IMR-90 (cell line): ENCODE measurements around the gene PPM1H. TPM values are rescaled to one million over a fixed set of nuclear protein-coding genes. Genes with fewer than 3 reads are reported as not detected.

Experiments used
- ATAC-seq: fragments of 200-7000 bp; cut with Tn5 transposase; 2 replicates; pipeline ENCODE4 v1.9.1; 2020; ENCODE audit warnings: low read depth, mild to moderate bottlenecking, moderate library complexity
- BruUV-seq: library from RNA; stranded (reverse); fragments of 400-500 nt; replicated peaks from 2 replicates; lab custom pipeline; 2021; lab: Mats Ljungman, UMichigan
- CTCF ChIA-PET: fragments of 300-600 bp; formaldehyde crosslinking; extraction: SDS; loops from one replicate; lab custom pipeline; 2021; ENCODE audit warnings: antibody characterized with exemption; lab: Yijun Ruan, JAX
- POLR2A ChIA-PET: fragments of 300-600 bp; sonication (Branson Sonifier 250); formaldehyde crosslinking; loops from one replicate; lab custom pipeline; 2022; ENCODE audit warnings: antibody characterized with exemption; ENCODE audit not compliant: unreplicated experiment; lab: Charles Lee
- DNase-seq: peaks from one replicate; pipeline ENCODE4 v3.0.0; 2013
- H2AFZ ChIP-seq: replicated peaks from 2 replicates; pipeline ENCODE3; 2013; ENCODE audit warnings: low read length, mild to moderate bottlenecking; ENCODE audit not compliant: poor library complexity
- H2AK5ac ChIP-seq: 2 replicates; pipeline ENCODE4 v1.6.1; 2013; ENCODE audit warnings: low read depth, low read length, inconsistent platforms
- H2AK9ac ChIP-seq: replicated peaks from 2 replicates; pipeline ENCODE3; 2013; ENCODE audit warnings: mild to moderate bottlenecking, low read depth, low read length, moderate library complexity; ENCODE audit not compliant: poor library complexity
- H2BK120ac ChIP-seq: 2 replicates; pipeline ENCODE4 v1.6.1; 2013; ENCODE audit warnings: low read depth, low read length, inconsistent platforms
- H2BK15ac ChIP-seq: 3 replicates; pipeline ENCODE4 v1.6.1; 2013; ENCODE audit warnings: low read depth, low read length, inconsistent platforms
- H2BK20ac ChIP-seq: 2 replicates; pipeline ENCODE4 v1.6.1; 2013; ENCODE audit warnings: low read depth, mild to moderate bottlenecking, inconsistent platforms, low read length, moderate library complexity
- H2BK5ac ChIP-seq: 2 replicates; pipeline ENCODE4 v1.6.1; 2013; ENCODE audit warnings: mild to moderate bottlenecking, low read depth, low read length, inconsistent platforms; ENCODE audit not compliant: poor library complexity, severe bottlenecking
- H3K14ac ChIP-seq: replicated peaks from 2 replicates; pipeline ENCODE4 v1.6.1; 2013; ENCODE audit warnings: low read depth, low read length, inconsistent platforms
- H3K18ac ChIP-seq: 2 replicates; pipeline ENCODE4 v1.6.1; 2013; ENCODE audit warnings: low read depth, low read length, control low read depth
- H3K23ac ChIP-seq: 2 replicates; pipeline ENCODE4 v1.6.1; 2013; ENCODE audit warnings: low read depth, low read length, inconsistent platforms
- H3K27ac ChIP-seq: 2 replicates; pipeline ENCODE4 v1.5.1; 2013; ENCODE audit warnings: mild to moderate bottlenecking, control low read depth, low read length; ENCODE audit not compliant: insufficient read depth
- H3K27me3 ChIP-seq: 2 replicates; pipeline ENCODE4 v1.6.1; 2013; ENCODE audit warnings: low read length; ENCODE audit not compliant: control insufficient read depth, insufficient read depth
- H3K36me3 ChIP-seq: 2 replicates; pipeline ENCODE4 v1.6.1; 2013; ENCODE audit warnings: low read length, mixed read lengths; ENCODE audit not compliant: control insufficient read depth, insufficient read depth
- H3K4ac ChIP-seq: 2 replicates; pipeline ENCODE4 v1.6.1; 2013; ENCODE audit warnings: low read depth, low read length, inconsistent platforms
- H3K4me1 ChIP-seq: 2 replicates; pipeline ENCODE4 v1.6.1; 2013; ENCODE audit warnings: low read length, mixed read lengths; ENCODE audit not compliant: control insufficient read depth, insufficient read depth
- H3K4me2 ChIP-seq: 2 replicates; pipeline ENCODE4 v1.6.1; 2013; ENCODE audit warnings: low read depth, mild to moderate bottlenecking, control low read depth, low read length, moderate library complexity
- H3K4me3 ChIP-seq: 2 replicates; pipeline ENCODE4 v1.5.1; 2013; ENCODE audit warnings: low read depth, mild to moderate bottlenecking, control low read depth, low read length, moderate library complexity; ENCODE audit not compliant: insufficient read depth
- H3K56ac ChIP-seq: 2 replicates; pipeline ENCODE4 v1.6.1; 2013; ENCODE audit warnings: low read length, inconsistent platforms; ENCODE audit not compliant: insufficient read depth; ENCODE audit errors: extremely low read depth
- H3K79me1 ChIP-seq, 2 experiments: 2 replicates each; pipeline ENCODE4 v1.6.1; 2013; ENCODE audit warnings: low read length in 2 of 2, inconsistent platforms in 1 of 2, low read depth in 1 of 2
- H3K9ac ChIP-seq: 2 replicates; pipeline ENCODE4 v1.6.1; 2013; ENCODE audit warnings: low read depth, low read length, control low read depth
- H3K9me1 ChIP-seq: 2 replicates; pipeline ENCODE4 v1.6.1; 2013; ENCODE audit warnings: low read length, inconsistent platforms; ENCODE audit not compliant: insufficient read depth
- H3K9me3 ChIP-seq: 2 replicates; pipeline ENCODE4 v1.6.1; 2013; ENCODE audit warnings: low read length; ENCODE audit not compliant: control insufficient read depth, insufficient read depth
- H4K20me1 ChIP-seq: 2 replicates; pipeline ENCODE4 v1.6.1; 2013; ENCODE audit warnings: low read length, inconsistent platforms; ENCODE audit not compliant: insufficient read depth
- H4K5ac ChIP-seq: 2 replicates; pipeline ENCODE4 v1.6.1; 2013; ENCODE audit warnings: mild to moderate bottlenecking, low read depth, low read length, control low read depth
- H4K8ac ChIP-seq, 2 experiments: 2 replicates each; pipeline ENCODE4 v1.6.1; 2013; ENCODE audit warnings: low read depth in 2 of 2, low read length in 2 of 2, control low read depth in 1 of 2, inconsistent platforms in 1 of 2
- H4K91ac ChIP-seq: 2 replicates; pipeline ENCODE4 v1.6.1; 2013; ENCODE audit warnings: low read depth, low read length, inconsistent platforms; ENCODE audit not compliant: insufficient read depth
- BHLHE40 ChIP-seq: fragments of 150-350 bp; IDR thresholded peaks from 2 replicates; pipeline ENCODE4 v1.6.1; 2016; ENCODE audit warnings: mild to moderate bottlenecking, low read depth, low read length
- CEBPB ChIP-seq: IDR thresholded peaks from 2 replicates; pipeline ENCODE4 v1.6.1; 2012; ENCODE audit warnings: low read depth, low read length, improper control_type of control experiment
- CHD1 ChIP-seq: IDR thresholded peaks from 2 replicates; pipeline ENCODE4 v1.6.1; 2012; ENCODE audit warnings: low read depth, low read length, improper control_type of control experiment
- MAFK ChIP-seq: IDR thresholded peaks from 2 replicates; pipeline ENCODE4 v1.6.1; 2012; ENCODE audit warnings: low read depth, low read length, improper control_type of control experiment
- MAZ ChIP-seq: IDR thresholded peaks from 2 replicates; pipeline ENCODE4 v1.6.1; 2012; ENCODE audit warnings: low read depth, mild to moderate bottlenecking, low read length, improper control_type of control experiment, moderate library complexity, borderline replicate concordance
- NFE2L2 ChIP-seq: fragments of 150-350 bp; IDR thresholded peaks from 2 replicates; pipeline ENCODE4 v1.6.1; 2016; ENCODE audit warnings: low read depth, mild to moderate bottlenecking, low read length
- RAD21 ChIP-seq: IDR thresholded peaks from 2 replicates; pipeline ENCODE4 v1.6.1; 2012; ENCODE audit warnings: low read length, improper control_type of control experiment
- RFX5 ChIP-seq: IDR thresholded peaks from 2 replicates; pipeline ENCODE4 v1.8.0; 2012; ENCODE audit warnings: low read depth, mild to moderate bottlenecking, low read length, moderate library complexity
- SMC3 ChIP-seq: fragments of 150-350 bp; IDR thresholded peaks from 2 replicates; pipeline ENCODE4 v1.6.1; 2016; ENCODE audit warnings: low read depth, mild to moderate bottlenecking, antibody characterized with exemption, low read length, moderate library complexity
- USF2 ChIP-seq: fragments of 150-350 bp; IDR thresholded peaks from 2 replicates; pipeline ENCODE4 v1.6.1; 2017; ENCODE audit warnings: mild to moderate bottlenecking, antibody characterized with exemption, low read length, low read depth
- whole genome bisulfite sequencing, 2 experiments: methylation state at CpG; one replicate each; pipeline versions ENCODE4 v1.1.5 to v1.1.7; 2013; ENCODE audit warnings: missing lambda C conversion rate in 2 of 2; ENCODE audit not compliant: insufficient read length in 1 of 2; ENCODE audit errors: extremely low coverage in 2 of 2; 5-methylcytosine and 5-hydroxymethylcytosine counted together
- dilution Hi-C: fragments of 300-500 bp; cut with HindIII; formaldehyde crosslinking; loops from one replicate; pipeline ENCODE4 v1.14.3; 2018; ENCODE audit warnings: low sequenced_read_pairs; ENCODE audit not compliant: unreplicated experiment
- in situ Hi-C: fragments of 300-500 bp; cut with MboI; formaldehyde crosslinking; loops from 3 replicates; pipeline ENCODE4 v1.14.3; 2019; ENCODE audit warnings: low sequenced_read_pairs, inconsistent platforms, mixed read lengths
- intact Hi-C: fragments of 100-400 bp; cut with micrococcal nuclease; formaldehyde crosslinking; loops from 2 replicates; pipeline ENCODE4 v1.10.0; 2022
- polyA plus RNA-seq, 3 experiments: library from polyadenylated mRNA; depleted of rRNA; stranded (reverse); fragments of >200 nt; gene quantifications; 2 replicates each; pipeline ENCODE4 v1.2.3, GENCODE V29; 2012; ENCODE audit warnings: low replicate concordance in 1 of 3
- total RNA-seq: library from RNA; depleted of rRNA; stranded (reverse); fragments of >200 nt; gene quantifications from 2 replicates; pipeline ENCODE4 v1.2.3, GENCODE V29; 2012
- TF ChIP-seq, protein P1 (sequence below): conservative IDR thresholded peaks from 2 replicates; pipeline ENCODE4 v1.5.1; 2012; ENCODE audit warnings: mild to moderate bottlenecking, low read depth, low read length, improper control_type of control experiment

The PPM1H gene
- total and polyA plus RNA-seq, 2 of the 4 experiments (the other 2 are of a cell fraction) = 0.14 to 0.18 TPM

- H3K18ac ChIP-seq = no peak overlapping the region
- intact Hi-C loops (no loop called here), in situ Hi-C loops (loop anchor here (25.0 kb wide), 1 partner anchor 463 kb away; no protein-coding TSS in a partner anchor), dilution Hi-C loops (loop anchor here (25.0 kb wide), 1 partner anchor 188 kb away; no protein-coding TSS in a partner anchor)
- no peaks in the 10 kb centered on the region for H4K20me1 ChIP-seq
- no CpG with 5 or more reads among the region's 3 CpGs for WGBS, 2 experiments
- H2BK5ac ChIP-seq = no peak overlapping the region
- BruUV-seq = no TSS peak
- H2AK9ac ChIP-seq = no peak overlapping the region
- H2BK15ac ChIP-seq = no peak overlapping the region
- H2AFZ ChIP-seq = no peak overlapping the region
- no peak overlapping the region for H3K4me3 ChIP-seq
- H3K14ac ChIP-seq = no peak overlapping the region
- no peak overlapping the region for H2BK120ac ChIP-seq
- no peak overlapping the region for H3K9ac ChIP-seq
- H3K9me1 ChIP-seq = no peaks in the 10 kb centered on the region
- no peak overlapping the region for H3K4ac ChIP-seq
- ATAC-seq (no peak), DNase-seq (no peak)
- no peak overlapping the region for H4K91ac ChIP-seq
- H2AK5ac ChIP-seq = no peak overlapping the region
- H3K4me2 ChIP-seq = no peak overlapping the region
- CTCF ChIA-PET = interaction anchor here (1.3 kb wide), 1 partner anchor 200 kb away, joined by 3 read pairs; no protein-coding TSS in a partner anchor
- POLR2A ChIA-PET = no interaction called here
- H3K79me1 ChIP-seq = peaks cover 0 to 3% of the 10 kb centered on the region in 2 experiments; a peak in 1 of 4 replicates
- no peak for TF ChIP-seq BHLHE40
- no peak for TF ChIP-seq RFX5
- no peak for TF ChIP-seq MAFK
- TF ChIP-seq, protein P1, sequence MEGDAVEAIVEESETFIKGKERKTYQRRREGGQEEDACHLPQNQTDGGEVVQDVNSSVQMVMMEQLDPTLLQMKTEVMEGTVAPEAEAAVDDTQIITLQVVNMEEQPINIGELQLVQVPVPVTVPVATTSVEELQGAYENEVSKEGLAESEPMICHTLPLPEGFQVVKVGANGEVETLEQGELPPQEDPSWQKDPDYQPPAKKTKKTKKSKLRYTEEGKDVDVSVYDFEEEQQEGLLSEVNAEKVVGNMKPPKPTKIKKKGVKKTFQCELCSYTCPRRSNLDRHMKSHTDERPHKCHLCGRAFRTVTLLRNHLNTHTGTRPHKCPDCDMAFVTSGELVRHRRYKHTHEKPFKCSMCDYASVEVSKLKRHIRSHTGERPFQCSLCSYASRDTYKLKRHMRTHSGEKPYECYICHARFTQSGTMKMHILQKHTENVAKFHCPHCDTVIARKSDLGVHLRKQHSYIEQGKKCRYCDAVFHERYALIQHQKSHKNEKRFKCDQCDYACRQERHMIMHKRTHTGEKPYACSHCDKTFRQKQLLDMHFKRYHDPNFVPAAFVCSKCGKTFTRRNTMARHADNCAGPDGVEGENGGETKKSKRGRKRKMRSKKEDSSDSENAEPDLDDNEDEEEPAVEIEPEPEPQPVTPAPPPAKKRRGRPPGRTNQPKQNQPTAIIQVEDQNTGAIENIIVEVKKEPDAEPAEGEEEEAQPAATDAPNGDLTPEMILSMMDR = no peak
- no peak for TF ChIP-seq RAD21
- TF ChIP-seq USF2 = no peak
- TF ChIP-seq MAZ = no peak
- TF ChIP-seq NFE2L2 = no peak
- no peak for TF ChIP-seq CHD1
- no peak for TF ChIP-seq CEBPB
- no peak for TF ChIP-seq SMC3
- H3K9me3 ChIP-seq = no peaks in the 10 kb centered on the region
- H4K5ac ChIP-seq = no peak overlapping the region
- no peaks in the 10 kb centered on the region for H3K36me3 ChIP-seq
- H3K27me3 ChIP-seq = no peaks in the 10 kb centered on the region
- H2BK20ac ChIP-seq = no peak overlapping the region
- H3K56ac ChIP-seq = no peak overlapping the region
- H3K27ac ChIP-seq = no peak overlapping the region
- no peak overlapping the region for H3K23ac ChIP-seq
- H4K8ac ChIP-seq = no peak overlapping the region
- H3K4me1 ChIP-seq = no peaks in the 10 kb centered on the region; the same call in 1 of the 2 replicates
Observed at GRCh38 chr12:62598846-62599245, 336.1 kb downstream of the PPM1H start.
